Panc1 (cell line): ENCODE data around the gene MITF. TPM values are rescaled to one million over a fixed set of nuclear protein-coding genes. Genes with fewer than 3 reads are reported as not detected.

Source experiments
- ATAC-seq: fragments of 200-7000 bp; cut with Tn5 transposase; 2 replicates; pipeline ENCODE4 v1.9.1; 2020; ENCODE audit warnings: mild to moderate bottlenecking, moderate library complexity
- BruUV-seq: library from RNA; stranded (reverse); fragments of 400-500 nt; replicated peaks from 2 replicates; lab custom pipeline; 2021; lab: Mats Ljungman, UMichigan
- CTCF ChIA-PET: fragments of 300-600 bp; sonication (Branson Sonifier 250); formaldehyde crosslinking; loops from one replicate; lab custom pipeline; 2022; ENCODE audit warnings: antibody characterized with exemption; lab: Charles Lee
- POLR2A ChIA-PET: fragments of 300-600 bp; sonication (Branson Sonifier 250); formaldehyde crosslinking; loops from one replicate; lab custom pipeline; 2022; ENCODE audit warnings: antibody characterized with exemption; lab: Charles Lee
- DNase-seq: peaks from one replicate; pipeline ENCODE4 v3.0.0-alpha.2; 2010; ENCODE audit warnings: low read depth, low spot score
- H3K27ac ChIP-seq: 2 replicates; pipeline ENCODE4 v1.5.1; 2011; ENCODE audit warnings: mild to moderate bottlenecking, low read length, inconsistent platforms
- H3K27me3 ChIP-seq: fragments of 200-500 bp; sonication (Bioruptor generic); 2 replicates; pipeline ENCODE4 v1.6.0; 2014; ENCODE audit warnings: low read length, inconsistent platforms; ENCODE audit not compliant: control insufficient read depth, insufficient read depth
- H3K36me3 ChIP-seq: fragments of 200-500 bp; sonication (Bioruptor generic); 2 replicates; pipeline ENCODE4 v1.5.1; 2014; ENCODE audit warnings: inconsistent platforms, mild to moderate bottlenecking, low read length, moderate library complexity; ENCODE audit not compliant: control insufficient read depth, insufficient read depth
- H3K4me1 ChIP-seq: 2 replicates; pipeline ENCODE4 v1.5.1; 2011; ENCODE audit warnings: inconsistent platforms, mild to moderate bottlenecking, low read length, moderate library complexity; ENCODE audit not compliant: control insufficient read depth, insufficient read depth
- H3K4me3 ChIP-seq, 2 experiments: 2 replicates each; pipeline ENCODE4 v1.5.1; 2011 to 2012; ENCODE audit warnings: low read depth in 2 of 2, low read length in 2 of 2, mild to moderate bottlenecking in 2 of 2, inconsistent platforms in 1 of 2, moderate library complexity in 1 of 2
- H3K9me3 ChIP-seq: fragments of 200-500 bp; sonication (Bioruptor generic); 2 replicates; pipeline ENCODE4 v1.5.1; 2014; ENCODE audit warnings: low read depth, mild to moderate bottlenecking, inconsistent platforms, low read length, moderate library complexity; ENCODE audit not compliant: control insufficient read depth, insufficient read depth
- POLR2AphosphoS5 ChIP-seq: IDR thresholded peaks from 2 replicates; pipeline ENCODE4 v1.6.1; 2012; ENCODE audit warnings: mild to moderate bottlenecking, low read depth, low read length, moderate library complexity
- REST ChIP-seq, 2 experiments: IDR thresholded peaks; 2 replicates each; pipeline ENCODE4 v1.6.1; 2011 to 2012; ENCODE audit warnings: low read depth in 2 of 2, control low read depth in 1 of 2, low read length in 1 of 2, mild to moderate bottlenecking in 1 of 2, moderate library complexity in 1 of 2; ENCODE audit not compliant: insufficient read depth in 1 of 2
- SIN3A ChIP-seq: IDR thresholded peaks from 2 replicates; pipeline ENCODE4 v1.6.1; 2012; ENCODE audit warnings: low read depth, mild to moderate bottlenecking, low read length, moderate library complexity, borderline replicate concordance; ENCODE audit not compliant: insufficient read depth
- TCF7L2 ChIP-seq: IDR thresholded peaks from 2 replicates; pipeline ENCODE4 v1.6.1; 2011; ENCODE audit warnings: mild to moderate bottlenecking, low read depth, low read length, inconsistent platforms
- in situ Hi-C: cut with HindIII; loops from 2 replicates; pipeline ENCODE4 v1.10.0; 2016; ENCODE audit warnings: low sequenced_read_pairs, low pct_unique_long_range_greater_than_20kb
- intact Hi-C: fragments of 100-400 bp; cut with micrococcal nuclease; formaldehyde crosslinking; loops from one replicate; pipeline ENCODE4 v1.10.0; 2022; ENCODE audit not compliant: unreplicated experiment
- total RNA-seq: library from RNA; stranded (reverse); gene quantifications from one replicate; pipeline ENCODE4 v1.2.1, GENCODE V29; 2021; ENCODE audit not compliant: unreplicated experiment
- TF ChIP-seq, protein P1 (sequence below): fragments of 450-650 bp; IDR thresholded peaks from 2 replicates; pipeline ENCODE4 v1.5.1; 2017; ENCODE audit warnings: mild to moderate bottlenecking

MITF gene
- total RNA-seq, 1 experiment from 2014 or later, result 10.8 TPM

GRCh38 chr3:69752241-69752640 lies 13.0 kb downstream of the MITF start:
- H3K4me1 ChIP-seq, result no peaks in the 10 kb centered on the region
- ChIA-PET POLR2A (no interaction called here), CTCF (no interaction called here)
- H3K9me3 ChIP-seq, result no peaks in the 10 kb centered on the region
- TF ChIP-seq TCF7L2 (no peak), REST (IDR thresholded peaks at IDR 0.05; ENCODE audit: insufficient read depth in 1 of 2, low read depth in 2 of 2, low read length in 1 of 2) (no peak), SIN3A (no peak), POLR2AphosphoS5 (no peak)
- TF ChIP-seq, protein P1, sequence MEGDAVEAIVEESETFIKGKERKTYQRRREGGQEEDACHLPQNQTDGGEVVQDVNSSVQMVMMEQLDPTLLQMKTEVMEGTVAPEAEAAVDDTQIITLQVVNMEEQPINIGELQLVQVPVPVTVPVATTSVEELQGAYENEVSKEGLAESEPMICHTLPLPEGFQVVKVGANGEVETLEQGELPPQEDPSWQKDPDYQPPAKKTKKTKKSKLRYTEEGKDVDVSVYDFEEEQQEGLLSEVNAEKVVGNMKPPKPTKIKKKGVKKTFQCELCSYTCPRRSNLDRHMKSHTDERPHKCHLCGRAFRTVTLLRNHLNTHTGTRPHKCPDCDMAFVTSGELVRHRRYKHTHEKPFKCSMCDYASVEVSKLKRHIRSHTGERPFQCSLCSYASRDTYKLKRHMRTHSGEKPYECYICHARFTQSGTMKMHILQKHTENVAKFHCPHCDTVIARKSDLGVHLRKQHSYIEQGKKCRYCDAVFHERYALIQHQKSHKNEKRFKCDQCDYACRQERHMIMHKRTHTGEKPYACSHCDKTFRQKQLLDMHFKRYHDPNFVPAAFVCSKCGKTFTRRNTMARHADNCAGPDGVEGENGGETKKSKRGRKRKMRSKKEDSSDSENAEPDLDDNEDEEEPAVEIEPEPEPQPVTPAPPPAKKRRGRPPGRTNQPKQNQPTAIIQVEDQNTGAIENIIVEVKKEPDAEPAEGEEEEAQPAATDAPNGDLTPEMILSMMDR, result no peak
- no peaks in the 10 kb centered on the region for H3K27me3 ChIP-seq
- no peak overlapping the region for H3K4me3 ChIP-seq
- no peaks in the 10 kb centered on the region for H3K36me3 ChIP-seq
- intact Hi-C loops, result no loop called here
- H3K27ac ChIP-seq, result no peak overlapping the region
- BruUV-seq, result no TSS peak
- in situ Hi-C loops, result no loop called here
- DNase-seq (no peak), ATAC-seq (no peak)

GRCh38 chr3:69753179-69753775 lies 14.0 kb downstream of the MITF start:
- no peaks in the 10 kb centered on the region for H3K27me3 ChIP-seq
- no peak for DNase-seq
- ChIA-PET POLR2A (no interaction called here), CTCF (no interaction called here)
- no peaks in the 10 kb centered on the region for H3K9me3 ChIP-seq
- H3K36me3 ChIP-seq, result no peaks in the 10 kb centered on the region
- no peak overlapping the region for H3K4me3 ChIP-seq
- TF ChIP-seq SIN3A, result no peak
- TF ChIP-seq TCF7L2, result no peak
- no peak for TF ChIP-seq POLR2AphosphoS5
- no peak for TF ChIP-seq REST (IDR thresholded peaks at IDR 0.05; ENCODE audit: insufficient read depth in 1 of 2, low read depth in 2 of 2, low read length in 1 of 2)
- TF ChIP-seq, protein P1, result no peak
- intact Hi-C loops, result no loop called here
- in situ Hi-C loops, result no loop called here
- H3K4me1 ChIP-seq, result no peaks in the 10 kb centered on the region
- BruUV-seq, result no TSS peak
- no peak overlapping the region for H3K27ac ChIP-seq
- ATAC-seq, result no peak
